Left colon (tissue), 2 donors: Measurements from ENCODE around the gene RNF151. TPM values are rescaled to one million over a fixed set of nuclear protein-coding genes. Genes with fewer than 3 reads are reported as not detected.

ENCODE experiments used
- ATAC-seq: fragments of 200-7000 bp; cut with Tn5 transposase; one replicate; pipeline ENCODE4 v1.9.1; 2020; ENCODE audit warnings: mild to moderate bottlenecking, moderate library complexity
- DNase-seq, 2 donors: peaks; one replicate each; pipeline ENCODE4 v3.0.0-alpha.2; 2020
- intact Hi-C, 2 donors: fragments of 100-400 bp; cut with DNase I in 1 of 2; cut with micrococcal nuclease in 1 of 2; formaldehyde crosslinking; loops; one replicate each; pipeline versions ENCODE4 v1.11.2 to v1.14.0; 2022; cut with DNase I, micrococcal nuclease
- total RNA-seq, 2 donors: library from RNA; stranded (reverse); fragmentation: NEBNext Ultra II Directional; extraction: Animal tissue kit (Norgen Biotek cat#: 25700); gene quantifications; one replicate each; pipeline ENCODE4 v1.2.1, GENCODE V29; 2021
- donor health status: DM: no; HTN: no; CAD: no.
- donor health status: DM: yes; HTN: yes; CAD: no.

Gene RNF151
- total RNA-seq, 2 donors from 2014 or later, result not detected

DNA sequence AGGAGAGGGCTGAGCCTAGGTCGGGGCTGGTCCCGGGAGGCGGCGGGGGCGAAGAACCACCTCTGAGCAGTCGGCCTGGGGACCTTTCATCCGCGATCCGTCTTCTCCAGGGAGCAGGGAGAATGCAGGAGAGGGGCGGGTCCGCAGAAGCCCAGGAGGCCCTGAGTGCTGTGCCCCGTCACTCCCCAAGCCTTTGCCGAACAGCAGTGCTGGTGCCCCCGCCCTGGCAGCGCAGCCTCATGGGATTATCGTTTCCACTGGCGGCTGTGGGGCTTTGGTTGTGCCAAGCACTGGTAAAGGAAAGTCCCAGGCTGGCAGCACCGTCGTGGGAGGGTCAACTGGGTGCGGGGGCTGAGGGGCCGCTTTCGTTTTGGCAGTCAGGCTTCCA is 5.8 kb downstream of the RNF151 start:
- intact Hi-C loops, result no loop called here
- DNase-seq, result peak in 1 of 2 donors; percentile 43
- ATAC-seq, result peak; percentile 39

GRCh38 chr16:1973461-1974156 is 7.0 kb downstream of the RNF151 start:
- intact Hi-C loops, result no loop called here
- DNase-seq (no peak), ATAC-seq (no peak)

DNA sequence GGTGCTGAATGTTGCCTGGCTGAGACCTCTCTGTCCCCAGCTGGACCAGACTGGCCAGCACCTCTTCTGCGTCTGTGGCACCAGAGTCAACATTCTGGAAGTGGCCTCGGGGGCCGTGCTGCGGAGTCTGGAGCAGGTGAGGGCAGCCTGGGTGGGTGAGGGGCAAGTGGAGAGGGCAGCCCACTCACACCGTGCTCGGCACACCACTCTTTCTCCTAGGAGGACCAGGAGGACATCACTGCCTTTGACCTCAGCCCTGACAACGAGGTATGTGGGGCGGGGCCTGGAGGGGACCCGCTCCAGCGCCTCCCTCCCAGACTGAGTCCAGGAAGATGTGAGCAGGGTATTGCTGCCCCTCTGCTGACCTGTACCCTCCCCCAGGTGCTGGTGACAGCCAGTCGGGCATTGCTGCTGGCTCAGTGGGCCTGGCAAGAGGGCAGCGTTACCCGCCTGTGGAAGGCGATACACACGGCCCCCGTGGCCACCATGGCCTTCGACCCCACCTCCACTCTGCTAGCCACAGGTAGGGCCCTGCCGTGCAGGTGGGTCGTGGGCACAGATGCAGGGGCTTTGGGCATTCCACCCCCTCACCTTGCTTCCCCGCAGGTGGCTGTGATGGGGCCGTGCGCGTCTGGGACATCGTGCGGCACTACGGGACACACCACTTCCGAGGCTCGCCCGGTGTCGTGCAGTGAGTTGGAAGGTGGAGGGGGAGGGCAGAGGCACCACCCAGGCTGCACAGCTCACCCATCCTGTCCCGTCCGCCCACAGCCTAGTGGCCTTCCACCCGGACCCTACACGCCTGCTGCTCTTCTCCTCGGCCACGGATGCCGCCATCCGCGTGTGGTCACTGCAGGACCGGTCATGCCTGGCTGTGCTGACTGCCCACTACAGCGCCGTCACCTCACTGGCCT is 7.8 kb downstream of the RNF151 start:
- DNase-seq (no peak), ATAC-seq (no peak)
- intact Hi-C loops, result no loop called here

- no peak for ATAC-seq
- peak in 1 of 2 donors; percentile 5 for DNase-seq
- intact Hi-C loops, result no loop called here
Measured at GRCh38 chr16:1975432-1976215, 9.0 kb downstream of the RNF151 start.

DNA sequence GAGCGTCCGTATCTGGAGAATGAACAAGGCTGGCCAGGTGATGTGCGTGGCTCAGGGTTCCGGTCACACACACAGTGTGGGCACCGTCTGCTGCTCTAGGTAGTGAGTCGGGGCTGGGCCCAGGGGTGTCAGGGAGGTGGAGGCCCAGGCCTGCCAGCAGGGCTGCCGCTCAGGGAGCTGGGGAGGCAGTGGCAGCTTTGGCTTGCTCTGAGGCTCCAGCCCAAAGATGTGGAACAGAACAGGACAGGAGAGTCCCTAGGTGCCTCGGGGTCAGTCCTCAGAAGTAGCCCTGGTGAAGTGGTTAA is 9.5 kb downstream of the RNF151 start:
- ATAC-seq (no peak), DNase-seq (no peak)
- intact Hi-C loops, result no loop called here

DNA sequence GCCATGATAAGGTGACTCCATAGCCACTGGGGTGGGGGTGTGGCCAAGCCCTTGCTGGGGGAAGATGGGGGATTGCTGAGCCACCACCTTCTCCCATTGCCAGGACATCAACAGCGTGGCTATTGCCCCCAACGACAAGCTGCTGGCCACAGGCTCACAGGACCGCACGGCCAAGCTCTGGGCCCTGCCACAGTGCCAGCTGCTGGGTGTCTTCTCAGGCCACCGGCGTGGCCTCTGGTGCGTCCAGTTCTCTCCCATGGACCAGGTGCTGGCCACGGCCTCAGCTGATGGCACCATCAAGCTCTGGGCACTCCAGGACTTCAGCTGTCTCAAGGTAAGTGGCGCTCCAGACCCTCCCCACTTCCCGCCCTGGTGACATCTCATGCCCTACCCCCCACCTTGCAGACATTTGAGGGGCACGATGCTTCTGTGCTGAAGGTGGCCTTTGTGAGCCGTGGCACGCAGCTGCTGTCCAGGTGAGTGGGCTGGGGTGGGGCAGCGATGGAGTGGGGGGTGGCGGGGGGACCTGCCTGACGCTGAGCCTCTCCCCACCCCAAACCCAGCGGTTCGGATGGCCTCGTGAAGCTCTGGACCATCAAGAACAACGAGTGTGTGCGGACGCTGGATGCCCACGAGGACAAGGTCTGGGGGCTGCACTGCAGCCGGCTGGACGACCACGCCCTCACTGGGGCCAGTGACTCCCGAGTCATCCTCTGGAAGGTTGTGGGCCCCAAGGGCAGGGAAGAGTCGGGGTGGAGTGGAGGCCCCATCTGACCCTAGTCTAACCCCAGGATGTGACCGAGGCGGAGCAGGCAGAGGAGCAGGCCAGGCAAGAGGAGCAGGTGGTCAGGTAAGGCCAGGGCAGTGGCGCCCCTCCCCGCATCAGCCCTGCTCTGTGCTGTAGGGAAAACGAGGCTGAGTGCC is 10.6 kb downstream of the RNF151 start:
- intact Hi-C loops, result no loop called here
- ATAC-seq, result no peak
- peak in 1 of 2 donors; percentile 9 for DNase-seq

GRCh38 chr16:1977875-1978268 is 11.2 kb downstream of the RNF151 start:
- ATAC-seq (no peak), DNase-seq (no peak)
- intact Hi-C loops, result no loop called here

DNA sequence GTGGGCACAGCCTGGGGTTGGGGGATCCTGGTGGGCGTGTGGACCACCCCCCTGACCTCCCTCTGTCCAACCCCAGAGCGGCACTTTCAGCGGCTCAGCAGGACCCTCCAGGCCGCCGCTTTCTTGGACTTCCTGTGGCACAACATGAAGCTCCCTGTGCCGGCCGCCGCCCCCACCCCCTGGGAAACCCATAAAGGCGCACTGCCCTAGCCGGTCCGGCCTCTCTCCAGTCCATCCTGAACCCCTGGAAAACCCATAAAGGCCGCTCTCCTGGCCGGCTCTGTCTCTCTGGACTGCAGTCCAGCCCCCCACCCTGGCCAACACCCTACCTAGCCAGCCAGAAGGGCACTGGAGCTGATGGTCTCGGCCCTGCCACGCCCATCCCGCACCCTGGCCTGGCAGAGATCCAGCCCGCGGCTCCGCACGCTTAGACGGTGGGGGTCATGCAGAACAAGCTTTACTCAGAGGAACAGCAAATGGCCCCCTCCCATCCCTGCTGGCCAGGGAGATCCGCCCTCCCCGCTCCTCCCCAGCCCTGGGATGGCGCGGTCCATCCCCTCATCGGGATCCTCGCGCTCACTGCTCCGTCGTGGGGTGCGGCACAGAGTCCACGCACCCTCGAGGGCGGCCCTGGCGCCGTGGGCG is 11.9 kb downstream of the RNF151 start:
- intact Hi-C loops, result no loop called here
- peak in 1 of 2 donors; percentile 32 for DNase-seq
- ATAC-seq, result peak; percentile 0

- ATAC-seq, result peak; percentile 57
- intact Hi-C loops, result no loop called here
- DNase-seq, result peak; percentile 90 to 92
Measured at GRCh38 chr16:1979271-1980029, 12.8 kb downstream of the RNF151 start.

GRCh38 chr16:1980030-1980769 is 13.5 kb downstream of the RNF151 start:
- intact Hi-C loops, result no loop called here
- DNase-seq, result peak in 1 of 2 donors; percentile 60
- peak; percentile 6 for ATAC-seq

GRCh38 chr16:1980770-1981087 is 14.1 kb downstream of the RNF151 start:
- no peak for DNase-seq
- ATAC-seq, result no peak
- intact Hi-C loops, result no loop called here

DNA sequence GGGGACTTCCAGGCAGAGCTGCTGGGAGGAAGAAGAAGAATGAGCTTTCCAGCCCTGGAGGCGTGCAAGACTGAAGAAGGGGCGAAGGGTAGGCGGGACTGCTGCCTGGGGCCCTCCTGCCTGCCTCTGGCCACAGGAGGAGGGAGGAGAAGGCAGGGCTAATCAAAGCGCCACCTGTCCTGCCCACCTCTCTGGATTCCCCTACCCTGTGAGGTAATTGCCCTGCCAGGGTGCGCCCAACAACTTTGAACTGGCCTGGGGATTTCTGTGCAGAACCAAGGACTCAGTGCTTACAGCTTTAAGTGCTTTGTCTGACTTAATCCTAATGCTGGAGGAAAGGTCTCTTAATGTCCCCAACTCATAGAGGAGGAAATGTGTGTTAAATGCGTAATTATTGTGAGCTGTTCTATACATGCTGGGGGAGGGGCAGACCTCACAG is 14.8 kb downstream of the RNF151 start, which contains the start of gene NOXO1:
Gene NOXO1, minus strand, starts transcription at position 72 of the 439 bp plus-strand sequence. CDS start 290 bp downstream, outside the sequence.
- intact Hi-C loops, result no loop called here
- peak; percentile 81 to 89 for DNase-seq
- ATAC-seq, result peak; percentile 44

DNA sequence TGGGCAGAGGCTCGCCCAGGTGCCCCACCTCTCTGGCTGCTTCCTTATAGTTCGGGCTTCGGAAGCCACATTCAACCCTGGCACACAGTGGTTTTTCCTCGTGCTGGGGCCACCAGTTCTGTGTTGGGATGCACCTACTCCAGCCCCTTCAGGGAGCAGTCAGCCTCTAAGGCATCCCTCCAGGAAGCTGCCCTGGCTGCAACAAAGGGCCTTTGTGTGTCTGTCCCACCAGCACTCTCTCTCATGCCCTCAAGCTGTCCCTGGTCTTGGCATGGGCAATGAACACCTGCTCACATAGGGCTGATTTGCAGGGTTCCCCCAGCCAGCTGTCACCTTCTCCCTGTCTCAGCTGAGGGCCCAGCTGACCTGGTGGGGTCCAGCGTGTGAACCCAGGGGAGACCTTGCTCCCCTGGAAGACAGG is 15.4 kb downstream of the RNF151 start:
- ATAC-seq (peak; percentile 34), DNase-seq (peak; percentile 72 to 82)
- intact Hi-C loops, result no loop called here

GRCh38 chr16:1982991-1983543 is 16.4 kb downstream of the RNF151 start:
- DNase-seq (no peak), ATAC-seq (no peak)
- intact Hi-C loops, result no loop called here

- intact Hi-C loops, result no loop called here
- DNase-seq, result peak; percentile 90 to 92
- ATAC-seq, result peak; percentile 51
Measured at GRCh38 chr16:1983544-1984346, 17.1 kb downstream of the RNF151 start, which contains the start of gene GFER. TSS of gene GFER (plus strand) at chr16:1984193. CDS start at chr16:1984219, 26 bp downstream.
